ENCODE measurements around the gene SPATS2. TPM values are rescaled to one million over a fixed set of nuclear protein-coding genes. Genes with fewer than 3 reads are reported as not detected.

The SPATS2 gene
- total RNA-seq, 2 experiments from 2014 or later: 22.7 to 36.4 TPM

DNA sequence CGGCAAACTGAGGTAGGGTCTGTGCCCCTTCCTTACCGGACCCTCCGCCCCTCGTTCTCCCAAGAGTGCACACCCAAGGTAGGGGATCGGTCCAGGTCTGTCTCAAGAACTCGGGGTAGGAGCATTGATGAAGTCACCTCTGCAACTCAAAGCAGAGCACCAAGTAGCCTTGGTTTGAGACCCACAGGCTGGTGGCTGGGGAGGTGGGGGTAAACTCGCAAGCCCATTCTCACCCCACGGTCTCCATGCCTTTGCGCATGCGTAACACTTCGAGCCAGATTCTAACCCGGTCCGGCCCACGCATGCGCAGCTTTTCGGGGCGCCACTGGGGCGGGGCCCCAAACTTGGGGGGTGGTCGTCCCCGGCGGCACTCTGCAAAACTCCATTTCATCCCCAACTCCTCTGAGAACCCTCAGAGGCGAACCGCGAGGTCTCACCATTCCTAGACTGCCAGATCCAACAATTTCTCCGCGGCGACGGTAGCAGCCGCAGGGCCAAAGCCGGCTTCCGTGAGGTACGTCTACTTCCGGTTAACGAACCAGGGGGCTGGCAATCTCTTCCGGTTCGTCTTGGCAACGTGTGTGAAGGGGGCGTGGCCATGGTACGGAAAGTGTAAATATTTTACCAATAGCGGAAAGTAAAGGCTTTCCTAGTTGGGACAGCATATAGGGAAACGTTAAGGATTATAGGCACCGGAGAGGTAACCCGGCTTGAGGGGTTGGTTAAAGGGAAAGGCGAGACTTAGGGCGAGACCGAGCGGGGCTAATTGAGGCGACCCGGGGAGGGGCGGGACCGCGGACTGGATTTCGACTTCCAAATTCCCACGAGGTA is 200.6 kb downstream of the SPATS2 start, which contains the start of gene MCRS1:
MCRS1 (minus strand) TSS at position 532 of the 831 bp plus-strand sequence. CDS start 1,411 bp downstream, outside the sequence.
- H3K4me2 ChIP-seq (ENCODE audit: low read length): peak within 1 kb of the TSS; percentile 91
- ChIA-PET CTCF (ENCODE audit: unreplicated experiment) (interaction anchor here (1.3 kb wide), 1 partner anchor 33 kb away, joined by 3 read pairs; no protein-coding TSS in a partner anchor), POLR2A (interaction anchor here (0.6 to 1.4 kb wide), 4 partner anchors 13 to 561 kb away, joined by 3 to 5 read pairs (median 4); partner anchors contain the start of gene SPATS2)
- intact Hi-C loops (cut with micrococcal nuclease; ENCODE audit: unreplicated experiment): loop anchor here (2.0 kb wide), 2 partner anchors 55 to 201 kb away; partner anchors contain the start of genes PRPF40B and SPATS2
- H3K9me3 ChIP-seq (ENCODE audit: low read length): no peaks in the 10 kb centered on the region
- peaks cover 32% of the 10 kb centered on the region for H3K79me2 ChIP-seq (ENCODE audit: insufficient read depth, low read depth, low read length)
- H2AFZ ChIP-seq (ENCODE audit: low read length): peak within 1 kb of the TSS; percentile 92
- H3K36me3 ChIP-seq (ENCODE audit: insufficient read depth, low read length): peaks cover 44% of the 10 kb centered on the region
- no peaks in the 10 kb centered on the region for H4K20me1 ChIP-seq (ENCODE audit: insufficient read depth, low read length)
- BruUV-seq (replicated peaks): TSS peak; percentile 91
- peak within 1 kb of the TSS; percentile 94 for H3K4me3 ChIP-seq (ENCODE audit: low read depth, low read length, poor library complexity, severe bottlenecking)
- no peaks in the 10 kb centered on the region for H3K9me2 ChIP-seq (ENCODE audit: insufficient read depth, low read length)
- TF ChIP-seq, protein P1, sequence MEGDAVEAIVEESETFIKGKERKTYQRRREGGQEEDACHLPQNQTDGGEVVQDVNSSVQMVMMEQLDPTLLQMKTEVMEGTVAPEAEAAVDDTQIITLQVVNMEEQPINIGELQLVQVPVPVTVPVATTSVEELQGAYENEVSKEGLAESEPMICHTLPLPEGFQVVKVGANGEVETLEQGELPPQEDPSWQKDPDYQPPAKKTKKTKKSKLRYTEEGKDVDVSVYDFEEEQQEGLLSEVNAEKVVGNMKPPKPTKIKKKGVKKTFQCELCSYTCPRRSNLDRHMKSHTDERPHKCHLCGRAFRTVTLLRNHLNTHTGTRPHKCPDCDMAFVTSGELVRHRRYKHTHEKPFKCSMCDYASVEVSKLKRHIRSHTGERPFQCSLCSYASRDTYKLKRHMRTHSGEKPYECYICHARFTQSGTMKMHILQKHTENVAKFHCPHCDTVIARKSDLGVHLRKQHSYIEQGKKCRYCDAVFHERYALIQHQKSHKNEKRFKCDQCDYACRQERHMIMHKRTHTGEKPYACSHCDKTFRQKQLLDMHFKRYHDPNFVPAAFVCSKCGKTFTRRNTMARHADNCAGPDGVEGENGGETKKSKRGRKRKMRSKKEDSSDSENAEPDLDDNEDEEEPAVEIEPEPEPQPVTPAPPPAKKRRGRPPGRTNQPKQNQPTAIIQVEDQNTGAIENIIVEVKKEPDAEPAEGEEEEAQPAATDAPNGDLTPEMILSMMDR (conservative IDR thresholded peaks at IDR 0.05; ENCODE audit: low read length): no peak
- TF ChIP-seq EZH2phosphoT487 (IDR thresholded peaks at IDR 0.05; ENCODE audit: borderline replicate concordance, low read depth, low read length): no peak
- DNase-seq (ENCODE audit: low spot score): peak; percentile 97
- H3K4me1 ChIP-seq (ENCODE audit: insufficient read depth, low read length, poor library complexity, severe bottlenecking): peaks cover 19% of the 10 kb centered on the region
- peak within 1 kb of the TSS; percentile 54 for H3K27ac ChIP-seq (ENCODE audit: low read depth, low read length, poor library complexity, severe bottlenecking)

DNA sequence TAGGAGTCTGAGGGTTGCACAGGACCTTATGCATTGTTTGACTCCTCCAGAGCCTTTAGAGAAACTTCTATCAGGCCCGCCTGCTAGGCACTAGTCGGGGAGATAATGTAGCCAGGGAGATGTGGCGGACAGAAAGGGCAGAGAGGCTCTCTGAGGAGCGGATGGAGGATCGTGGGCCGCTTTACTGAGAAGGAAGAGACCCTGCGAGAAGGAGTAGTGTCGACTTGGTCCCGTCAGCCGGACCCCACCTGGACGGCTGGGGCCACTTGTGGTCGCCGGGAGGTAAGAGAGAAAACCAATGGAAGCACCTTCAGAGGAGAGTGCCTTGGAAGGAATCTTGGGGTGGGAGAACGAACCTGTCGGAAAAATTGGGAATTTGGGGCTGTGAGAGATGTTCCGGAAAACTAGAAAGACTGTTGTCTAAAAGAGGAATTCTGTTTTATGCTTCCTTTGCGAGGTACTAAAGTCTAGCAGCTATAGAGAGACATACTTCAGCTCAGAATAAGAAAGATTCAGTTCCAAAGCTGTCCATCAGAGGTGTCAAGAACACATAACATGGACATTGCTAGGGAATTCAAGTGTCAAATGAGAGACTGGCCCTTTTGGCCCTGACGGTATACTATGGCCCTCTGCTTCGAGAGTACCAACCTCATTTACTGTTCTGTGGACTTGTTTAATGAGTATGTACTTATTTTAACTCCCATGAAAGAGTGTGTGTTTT is 201.3 kb downstream of the SPATS2 start:
- Histone ChIP-seq H3K4me3 (ENCODE audit: low read depth, low read length, poor library complexity, severe bottlenecking) (peak overlapping the region; percentile 94), H4K20me1 (ENCODE audit: insufficient read depth, low read length) (no peaks in the 10 kb centered on the region), H3K36me3 (ENCODE audit: insufficient read depth, low read length) (peaks cover 46% of the 10 kb centered on the region), H3K4me1 (ENCODE audit: insufficient read depth, low read length, poor library complexity, severe bottlenecking) (peaks cover 19% of the 10 kb centered on the region), H2AFZ (ENCODE audit: low read length) (peak overlapping the region; percentile 92), H3K79me2 (ENCODE audit: insufficient read depth, low read depth, low read length) (peaks cover 32% of the 10 kb centered on the region), H3K4me2 (ENCODE audit: low read length) (peak overlapping the region; percentile 91), H3K27ac (ENCODE audit: low read depth, low read length, poor library complexity, severe bottlenecking) (peak overlapping the region; percentile 54), H3K9me2 (ENCODE audit: insufficient read depth, low read length) (no peaks in the 10 kb centered on the region), H3K9me3 (ENCODE audit: low read length) (no peaks in the 10 kb centered on the region)
- CTCF ChIA-PET (ENCODE audit: unreplicated experiment): no interaction called here
- intact Hi-C loops (cut with micrococcal nuclease; ENCODE audit: unreplicated experiment): loop anchor here (2.0 kb wide), 2 partner anchors 54 to 202 kb away; partner anchors contain the start of genes PRPF40B and SPATS2
- peak; percentile 50 for DNase-seq (ENCODE audit: low spot score)
- BruUV-seq (replicated peaks): TSS peak; percentile 59
- POLR2A ChIA-PET: interaction anchor here (0.7 kb wide), 1 partner anchor 12 kb away, joined by 3 read pairs; no protein-coding TSS in a partner anchor
- TF ChIP-seq, protein P1 (conservative IDR thresholded peaks at IDR 0.05; ENCODE audit: low read length): no peak
- TF ChIP-seq EZH2phosphoT487 (IDR thresholded peaks at IDR 0.05; ENCODE audit: borderline replicate concordance, low read depth, low read length): no peak

Small RNA genes lying within 50 kb of the gene (small RNA-seq; reads per million reads assigned to genes)
- not detected for gene AC125611.1

Other genes with a start within 250 kb of the SPATS2 start
- 3,393 and 3,539 TPM in 2 replicates for gene TUBA1B, start 236.1 kb upstream of the SPATS2 start, total RNA-seq (2014; rRNA removed; shearing (Covaris generic))
- 2,079 and 2,137 TPM in 2 replicates for gene TUBA1B, start 236.1 kb upstream of the SPATS2 start, total RNA-seq (2022)
- gene TUBA1A, start 178.4 kb upstream of the SPATS2 start, total RNA-seq (2014; rRNA removed; shearing (Covaris generic)): 189 and 214 TPM in 2 replicates
- gene TUBA1A, start 178.4 kb upstream of the SPATS2 start, total RNA-seq (2022): 136 and 159 TPM in 2 replicates
- 256 and 291 TPM in 2 replicates for gene TUBA1C, start 102.4 kb upstream of the SPATS2 start, total RNA-seq (2014; rRNA removed; shearing (Covaris generic))
- gene TUBA1C, start 102.4 kb upstream of the SPATS2 start, total RNA-seq (2022): 254 and 276 TPM in 2 replicates
- gene PRPH, start 72.3 kb upstream of the SPATS2 start, total RNA-seq (2014; rRNA removed; shearing (Covaris generic)): not detected in 2 replicates
- gene PRPH, start 72.3 kb upstream of the SPATS2 start, total RNA-seq (2022): not detected in 2 replicates
- 116 and 150 TPM in 2 replicates for gene TROAP, start 44.2 kb upstream of the SPATS2 start, total RNA-seq (2014; rRNA removed; shearing (Covaris generic))
- gene TROAP, start 44.2 kb upstream of the SPATS2 start, total RNA-seq (2022): 141 and 176 TPM in 2 replicates
- 0.19 and 0.21 TPM in 2 replicates for gene C1QL4, start 30.3 kb upstream of the SPATS2 start, total RNA-seq (2014; rRNA removed; shearing (Covaris generic))
- 0.17 TPM in 1 of 2 replicates, not detected in the other for gene C1QL4, start 30.3 kb upstream of the SPATS2 start, total RNA-seq (2022)
- gene DNAJC22, start 20.6 kb upstream of the SPATS2 start, total RNA-seq (2014; rRNA removed; shearing (Covaris generic)): 0.16 TPM in 1 of 2 replicates, not detected in the other
- gene DNAJC22, start 20.6 kb upstream of the SPATS2 start, total RNA-seq (2022): 0.76 and 1.1 TPM in 2 replicates
- gene KCNH3, start 171.6 kb downstream of the SPATS2 start, total RNA-seq (2014; rRNA removed; shearing (Covaris generic)): 0.05 and 0.06 TPM in 2 replicates
- gene KCNH3, start 171.6 kb downstream of the SPATS2 start, total RNA-seq (2022): 0.57 TPM in 1 of 2 replicates, not detected in the other
- gene MCRS1, start 200.7 kb downstream of the SPATS2 start, total RNA-seq (2014; rRNA removed; shearing (Covaris generic)): 72.0 and 75.6 TPM in 2 replicates
- 65.4 and 72.4 TPM in 2 replicates for gene MCRS1, start 200.7 kb downstream of the SPATS2 start, total RNA-seq (2022)
- 0.21 and 0.60 TPM in 2 replicates for gene FAM186B, start 238.2 kb downstream of the SPATS2 start, total RNA-seq (2014; rRNA removed; shearing (Covaris generic))
- 2.4 and 2.8 TPM in 2 replicates for gene FAM186B, start 238.2 kb downstream of the SPATS2 start, total RNA-seq (2022)